Esophagus squamous epithelium (tissue), 5 donors: ENCODE data around the gene SMARCA1. TPM values are rescaled to one million over a fixed set of nuclear protein-coding genes. Genes with fewer than 3 reads are reported as not detected.

ENCODE experiments used
- DNase-seq: peaks from one replicate; lab custom pipeline; 2025; lab: John Stamatoyannopoulos, UW
- H3K27ac ChIP-seq, 4 donors: fragments of 200-600 bp; sonication (generic); one replicate each; pipeline ENCODE4 v1.5.1; 2016 to 2019; ENCODE audit warnings: mild to moderate bottlenecking in 1 of 4
- H3K27me3 ChIP-seq, 4 donors: fragments of 200-600 bp; sonication (generic); 1 replicate in 3 of 4; 2 replicates in 1 of 4; pipeline versions ENCODE4 v1.5.1 to v1.6.0; 2017 to 2021; ENCODE audit warnings: antibody characterized with exemption in 1 of 4
- H3K36me3 ChIP-seq, 3 donors: fragments of 200-600 bp; sonication (generic); one replicate each; pipeline ENCODE4 v1.5.1; 2016 to 2019
- H3K4me1 ChIP-seq, 3 donors: fragments of 200-600 bp; sonication (generic); one replicate each; pipeline ENCODE4 v1.5.1; 2017 to 2019
- H3K4me3 ChIP-seq, 4 donors: fragments of 200-600 bp; sonication (generic); 1 replicate in 3 of 4; 2 replicates in 1 of 4; pipeline ENCODE4 v1.5.1; 2016 to 2019; ENCODE audit warnings: mild to moderate bottlenecking in 2 of 4, moderate library complexity in 1 of 4
- H3K9me3 ChIP-seq, 3 donors: fragments of 200-600 bp; sonication (generic); one replicate each; pipeline ENCODE4 v1.5.1; 2016 to 2019
- CTCF ChIP-seq, 6 experiments: fragments of 450-650 bp in 4 of 6; fragments of 200-600 bp in 2 of 6; sonication (generic) in 2 of 6; IDR thresholded peaks; one replicate each; pipeline ENCODE4 v1.5.1; 2016 to 2019; ENCODE audit warnings: antibody characterized with exemption in 6 of 6, mild to moderate bottlenecking in 4 of 6, moderate library complexity in 4 of 6
- POLR2A ChIP-seq, 4 donors: fragments of 450-650 bp; IDR thresholded peaks; one replicate each; pipeline ENCODE4 v1.6.1; 2017; ENCODE audit warnings: antibody characterized with exemption in 4 of 4, mild to moderate bottlenecking in 4 of 4, moderate library complexity in 3 of 4
- WGBS, 2 donors: methylation state at CpG; one replicate each; pipeline ENCODE4 v1.1.5; 2018; 5-methylcytosine and 5-hydroxymethylcytosine counted together
- intact Hi-C: fragments of 100-400 bp; cut with DNase I; formaldehyde crosslinking; loops from one replicate; pipeline ENCODE4 v1.15.0; 2022
- total RNA-seq, 4 donors: library from RNA; depleted of rRNA; stranded (reverse); fragments of >200 nt; gene quantifications; one replicate each; pipeline ENCODE4 v1.1.0, GENCODE V29; 2016
- donor health status: DM: yes; HTN: yes; CAD: no.

SMARCA1 gene
- total RNA-seq, 4 donors from 2014 or later = 4.5 to 18.8 (median 11.5) TPM

DNA sequence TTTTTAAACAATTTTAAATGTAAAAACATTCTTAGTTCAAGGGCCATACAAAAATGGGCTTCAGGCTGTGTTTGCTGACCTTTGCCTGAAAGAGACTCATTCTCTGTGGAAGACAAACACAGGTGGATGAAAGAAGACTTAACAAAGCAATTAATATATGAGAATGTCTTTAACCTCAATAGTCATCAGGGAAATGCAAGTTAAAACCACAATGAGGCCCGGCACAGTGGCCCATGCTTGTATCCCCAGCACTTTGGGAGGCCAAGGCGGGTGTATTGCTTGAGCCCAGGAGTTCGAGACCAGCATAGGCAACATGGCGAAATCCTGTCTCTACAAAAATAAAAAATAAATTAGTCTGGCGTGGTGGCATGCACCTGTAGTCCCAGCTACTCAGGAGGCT lies 7.1 kb upstream of the SMARCA1 start:
- Histone ChIP-seq H3K9me3 (no peaks in the 10 kb centered on the region), H3K4me3 (no peak overlapping the region), H3K27me3 (no peaks in the 10 kb centered on the region), H3K36me3 (no peaks in the 10 kb centered on the region), H3K4me1 (peaks cover 0 to 5% (median 0%) of the 10 kb centered on the region in 3 donors), H3K27ac (no peak overlapping the region)
- no peak for DNase-seq
- 56 to 83% methylated on average over 3 to 5 of the region's 5 CpGs for WGBS, 2 donors
- TF ChIP-seq CTCF (IDR thresholded peaks at IDR 0.05) = no peak
- no peak for TF ChIP-seq POLR2A (IDR thresholded peaks at IDR 0.05)
- intact Hi-C loops = no loop called here

- no peaks in the 10 kb centered on the region for H3K27me3 ChIP-seq
- no peak overlapping the region for H3K4me3 ChIP-seq
- no peak for DNase-seq
- intact Hi-C loops = no loop called here
- no peak overlapping the region for H3K27ac ChIP-seq
- peaks cover 0 to 2% (median 0%) of the 10 kb centered on the region in 3 donors for H3K4me1 ChIP-seq
- no peaks in the 10 kb centered on the region for H3K36me3 ChIP-seq
- no peak for TF ChIP-seq POLR2A (IDR thresholded peaks at IDR 0.05)
- TF ChIP-seq CTCF (IDR thresholded peaks at IDR 0.05) = no peak
- 29 to 46% methylated on average over 3 to 4 of the region's 4 CpGs for WGBS, 2 donors
- H3K9me3 ChIP-seq = no peaks in the 10 kb centered on the region
These were observed 6.5 kb upstream of the SMARCA1 start for GRCh38 chrX:129529685-129530281.

GRCh38 chrX:129525896-129526295 lies 2.6 kb upstream of the SMARCA1 start:
- H3K36me3 ChIP-seq = no peaks in the 10 kb centered on the region
- H3K4me3 ChIP-seq = no peak overlapping the region
- H3K4me1 ChIP-seq = peaks cover 0 to 10% (median 0%) of the 10 kb centered on the region in 3 donors
- no peak for TF ChIP-seq CTCF (IDR thresholded peaks at IDR 0.05)
- TF ChIP-seq POLR2A (IDR thresholded peaks at IDR 0.05) = no peak
- no peaks in the 10 kb centered on the region for H3K27me3 ChIP-seq
- no peak for DNase-seq
- intact Hi-C loops = no loop called here
- 53 to 56% methylated on average over 3 of the region's 3 CpGs for WGBS, 2 donors
- H3K27ac ChIP-seq = no peak overlapping the region
- no peaks in the 10 kb centered on the region for H3K9me3 ChIP-seq

GRCh38 chrX:129525162-129525561 lies 1.9 kb upstream of the SMARCA1 start:
- Histone ChIP-seq H3K27me3 (no peaks in the 10 kb centered on the region), H3K9me3 (no peaks in the 10 kb centered on the region), H3K27ac (no peak overlapping the region), H3K4me3 (no peak overlapping the region), H3K36me3 (no peaks in the 10 kb centered on the region), H3K4me1 (peaks cover 0 to 10% (median 0%) of the 10 kb centered on the region in 3 donors)
- 62 to 64% methylated on average over 4 of the region's 4 CpGs for WGBS, 2 donors
- TF ChIP-seq POLR2A (IDR thresholded peaks at IDR 0.05) (no peak), CTCF (IDR thresholded peaks at IDR 0.05) (no peak)
- intact Hi-C loops = no loop called here
- DNase-seq = no peak

- intact Hi-C loops = no loop called here
- Histone ChIP-seq H3K9me3 (no peaks in the 10 kb centered on the region), H3K27me3 (no peaks in the 10 kb centered on the region), H3K4me3 (no peak overlapping the region), H3K4me1 (peaks cover 0 to 10% (median 0%) of the 10 kb centered on the region in 3 donors), H3K36me3 (no peaks in the 10 kb centered on the region), H3K27ac (no peak overlapping the region)
- no peak for TF ChIP-seq POLR2A (IDR thresholded peaks at IDR 0.05)
- no peak for TF ChIP-seq CTCF (IDR thresholded peaks at IDR 0.05)
- DNase-seq = no peak
- WGBS, 2 donors = 65 to 83% methylated on average over 3 of the region's 3 CpGs
These were observed 1.1 kb upstream of the SMARCA1 start for GRCh38 chrX:129524250-129524850.
